SK-N-MC (cell line): ENCODE measurements around the gene ZNF780A.
"Not testable (repeated sequence)": the region's sequence is repeated elsewhere in the genome, so short reads cannot be mapped to it uniquely, and the experiment has no call there.

Source experiments
- DNase-seq: peaks from one replicate; pipeline ENCODE4 v3.0.0-alpha.2; 2011; ENCODE audit warnings: low read depth, low spot score
- H3K27ac ChIP-seq: fragments of 200-600 bp; sonication (generic); 2 replicates; pipeline ENCODE4 v1.5.1; 2016; ENCODE audit warnings: mixed run types
- H3K36me3 ChIP-seq: fragments of 200-600 bp; sonication (generic); 2 replicates; pipeline ENCODE4 v1.6.1; 2017; ENCODE audit warnings: antibody characterized with exemption, low read length, mixed read lengths; ENCODE audit not compliant: insufficient read depth
- H3K4me3 ChIP-seq: fragments of 200-600 bp; sonication (generic); 2 replicates; pipeline ENCODE4 v1.5.1; 2016
- H3K9ac ChIP-seq: fragments of 200-600 bp; sonication (generic); 2 replicates; pipeline ENCODE4 v1.8.0; 2017; ENCODE audit warnings: mixed run types, mixed read lengths; ENCODE audit not compliant: insufficient read length
- H3K9me3 ChIP-seq: fragments of 200-600 bp; sonication (generic); 2 replicates; pipeline ENCODE4 v1.6.1; 2017; ENCODE audit warnings: low read depth, mild to moderate bottlenecking, antibody characterized with exemption, low read length, moderate library complexity, mixed read lengths
- EZH2 ChIP-seq: fragments of 200-600 bp; sonication (generic); IDR thresholded peaks from one replicate; pipeline ENCODE4 v1.6.1; 2017; ENCODE audit warnings: antibody characterized with exemption
- FOXP2 ChIP-seq: optimal IDR thresholded peaks from 2 replicates; pipeline ENCODE3; 2011; ENCODE audit warnings: mild to moderate bottlenecking, moderate library complexity; ENCODE audit not compliant: insufficient read depth; ENCODE audit errors: extremely low read length, control extremely low read depth
- POLR2AphosphoS5 ChIP-seq: IDR thresholded peaks from 2 replicates; pipeline ENCODE4 v1.6.1; 2012; ENCODE audit warnings: mild to moderate bottlenecking, low read depth, low read length, borderline replicate concordance

ZNF780A gene

GRCh38 chr19:40119380-40119779, 28.6 kb upstream of the ZNF780A start:
- no peak for TF ChIP-seq EZH2
- TF ChIP-seq POLR2AphosphoS5: no peak
- no peak for TF ChIP-seq FOXP2
- no peaks in the 10 kb centered on the region for H3K9me3 ChIP-seq
- no peak overlapping the region for H3K9ac ChIP-seq
- no peak overlapping the region for H3K4me3 ChIP-seq
- no peak overlapping the region for H3K27ac ChIP-seq
- no peaks in the 10 kb centered on the region for H3K36me3 ChIP-seq
- DNase-seq: no peak

DNA sequence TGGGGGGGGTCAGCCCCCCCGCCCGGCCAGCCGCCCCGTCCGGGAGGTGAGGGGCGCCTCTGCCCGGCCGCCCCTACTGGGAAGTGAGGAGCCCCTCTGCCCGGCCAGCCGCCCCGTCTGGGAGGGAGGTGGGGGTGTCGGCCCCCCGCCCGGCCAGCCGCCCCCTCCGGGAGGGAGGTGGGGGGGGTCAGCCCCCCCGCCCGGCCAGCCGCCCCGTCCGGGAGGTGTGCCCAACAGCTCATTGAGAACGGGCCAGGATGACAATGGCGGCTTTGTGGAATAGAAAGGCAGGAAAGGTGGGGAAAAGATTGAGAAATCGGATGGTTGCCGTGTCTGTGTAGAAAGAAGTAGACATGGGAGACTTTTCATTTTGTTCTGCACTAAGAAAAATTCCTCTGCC, 27.9 kb upstream of the ZNF780A start:
- not testable (repeated sequence) for H3K9ac ChIP-seq, H3K27ac ChIP-seq, DNase-seq, H3K4me3 ChIP-seq, H3K36me3 ChIP-seq, H3K9me3 ChIP-seq

DNA sequence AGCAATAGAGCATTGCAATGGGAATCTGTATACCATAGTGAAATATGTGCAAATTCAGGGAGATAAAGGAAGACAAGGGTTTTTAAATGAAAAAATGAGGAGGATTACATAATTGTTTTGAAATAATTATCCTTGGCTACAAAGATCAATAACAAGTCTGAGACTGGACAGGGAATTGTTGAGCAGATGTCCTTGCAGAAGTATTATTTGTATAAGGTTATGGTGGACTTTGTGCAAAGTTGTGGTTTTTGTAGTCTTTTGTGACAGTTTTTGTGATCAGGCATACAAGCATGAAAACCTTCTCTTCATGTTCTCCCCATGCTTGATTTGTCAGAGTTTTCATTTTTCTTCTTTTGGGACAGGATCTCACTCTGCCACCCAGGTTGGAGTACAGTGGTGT, 25.3 kb upstream of the ZNF780A start:
- Histone ChIP-seq H3K9me3 (no peaks in the 10 kb centered on the region), H3K36me3 (no peaks in the 10 kb centered on the region), H3K4me3 (no peak overlapping the region), H3K27ac (no peak overlapping the region), H3K9ac (no peak overlapping the region)
- DNase-seq: no peak
- TF ChIP-seq EZH2 (no peak), POLR2AphosphoS5 (no peak), FOXP2 (no peak)

GRCh38 chr19:40114119-40114518, 23.4 kb upstream of the ZNF780A start:
- H3K9me3 ChIP-seq, H3K27ac ChIP-seq, H3K9ac ChIP-seq, DNase-seq, H3K36me3 ChIP-seq, H3K4me3 ChIP-seq: not testable (repeated sequence)

- H3K9me3 ChIP-seq, H3K9ac ChIP-seq, DNase-seq, H3K27ac ChIP-seq, H3K36me3 ChIP-seq, H3K4me3 ChIP-seq: not testable (repeated sequence)
Observed at GRCh38 chr19:40112271-40112670, 21.5 kb upstream of the ZNF780A start.

DNA sequence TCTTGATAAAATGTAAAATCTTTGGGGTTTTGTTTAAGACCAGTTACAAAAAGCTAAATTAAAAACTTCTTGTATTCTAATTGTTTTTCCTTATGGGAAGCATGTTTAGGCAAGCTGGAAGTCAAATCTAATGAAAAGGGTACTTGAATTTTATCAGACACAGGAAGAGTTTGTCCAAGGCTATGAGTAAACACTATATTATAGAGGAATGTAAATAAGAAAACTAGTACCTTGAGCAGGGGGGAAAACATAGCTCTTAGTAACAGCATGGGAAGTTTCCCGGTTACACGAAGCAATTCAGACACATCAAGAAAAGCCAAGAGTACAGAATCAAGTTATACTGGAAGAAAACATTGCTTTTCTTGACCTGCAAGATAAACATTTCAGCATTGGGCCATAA, 19.8 kb upstream of the ZNF780A start:
- DNase-seq: no peak
- no peak for TF ChIP-seq FOXP2
- no peak for TF ChIP-seq EZH2
- TF ChIP-seq POLR2AphosphoS5: no peak
- no peak overlapping the region for H3K27ac ChIP-seq
- no peaks in the 10 kb centered on the region for H3K9me3 ChIP-seq
- H3K36me3 ChIP-seq: no peaks in the 10 kb centered on the region
- no peak overlapping the region for H3K4me3 ChIP-seq
- H3K9ac ChIP-seq: no peak overlapping the region

DNA sequence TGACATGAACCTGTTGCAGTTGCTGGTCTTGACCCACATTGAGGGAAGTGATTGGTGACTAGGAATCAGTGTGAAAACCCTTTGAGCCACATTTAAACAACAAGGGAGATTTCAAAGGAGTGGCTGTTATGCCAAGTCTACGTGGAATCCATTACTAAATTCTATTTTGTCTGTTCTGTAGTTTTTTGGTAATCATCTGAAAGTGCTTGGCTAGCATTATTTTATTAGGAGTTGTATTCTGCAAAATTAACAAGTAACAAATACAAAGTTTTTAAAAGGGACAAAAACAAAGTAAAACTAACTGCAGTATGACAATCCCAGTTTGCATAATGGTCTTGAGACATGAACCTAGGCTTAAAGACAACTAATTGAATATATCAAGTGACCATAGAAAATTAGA, 14.0 kb upstream of the ZNF780A start:
- Histone ChIP-seq H3K27ac (no peak overlapping the region), H3K9me3 (no peaks in the 10 kb centered on the region), H3K9ac (no peak overlapping the region), H3K4me3 (no peak overlapping the region), H3K36me3 (no peaks in the 10 kb centered on the region)
- no peak for DNase-seq
- TF ChIP-seq EZH2 (no peak), FOXP2 (no peak), POLR2AphosphoS5 (no peak)

- no peak overlapping the region for H3K27ac ChIP-seq
- no peaks in the 10 kb centered on the region for H3K36me3 ChIP-seq
- H3K4me3 ChIP-seq: no peak overlapping the region
- no peak overlapping the region for H3K9ac ChIP-seq
- DNase-seq: no peak
- no peaks in the 10 kb centered on the region for H3K9me3 ChIP-seq
- no peak for TF ChIP-seq FOXP2
- no peak for TF ChIP-seq EZH2
- no peak for TF ChIP-seq POLR2AphosphoS5
Observed at GRCh38 chr19:40103600-40103999, 12.9 kb upstream of the ZNF780A start.

- no peak overlapping the region for H3K9ac ChIP-seq
- no peak overlapping the region for H3K4me3 ChIP-seq
- H3K27ac ChIP-seq: no peak overlapping the region
- no peak for DNase-seq
- TF ChIP-seq FOXP2 (no peak), POLR2AphosphoS5 (no peak), EZH2 (no peak)
- no peaks in the 10 kb centered on the region for H3K9me3 ChIP-seq
- H3K36me3 ChIP-seq: no peaks in the 10 kb centered on the region
Observed at GRCh38 chr19:40101813-40102212, 11.1 kb upstream of the ZNF780A start.

- peaks cover 3% of the 10 kb centered on the region; the same call in 1 of the 2 replicates for H3K9me3 ChIP-seq
- DNase-seq: no peak
- H3K27ac ChIP-seq: no peak overlapping the region
- no peak overlapping the region for H3K9ac ChIP-seq
- peaks cover 4% of the 10 kb centered on the region for H3K36me3 ChIP-seq
- TF ChIP-seq POLR2AphosphoS5 (no peak), EZH2 (no peak), FOXP2 (no peak)
- H3K4me3 ChIP-seq: no peak overlapping the region
Observed at GRCh38 chr19:40093416-40093815, 2.7 kb upstream of the ZNF780A start.
